NCI-H2081 treated with DMSO at 0.1 percent for 48 hours (cell line): Measurements from ENCODE around the gene UGT2A1.

ENCODE experiments used
- DNase-seq: peaks from one replicate; lab custom pipeline; 2025; lab: John Stamatoyannopoulos, UW

UGT2A1 gene

DNA sequence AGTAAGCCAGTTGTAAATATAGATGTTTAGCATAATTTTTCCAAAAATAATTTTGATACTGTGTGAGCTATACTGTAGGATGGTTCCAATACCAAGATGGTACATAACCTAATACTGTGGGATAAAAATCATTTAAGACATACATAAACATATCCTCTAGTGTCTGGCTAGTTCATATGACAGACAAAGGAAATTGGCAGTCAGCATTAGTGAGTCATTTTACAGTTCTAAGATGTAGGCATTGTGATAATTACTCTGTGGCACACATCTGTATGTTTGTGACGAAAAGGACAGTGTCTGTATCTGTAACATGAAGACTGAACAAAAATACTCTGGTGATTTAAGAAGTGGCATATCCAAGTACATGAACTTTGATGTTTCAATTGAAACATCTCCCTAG, 63.2 kb downstream of the UGT2A1 start:
- DNase-seq, result no peak

DNA sequence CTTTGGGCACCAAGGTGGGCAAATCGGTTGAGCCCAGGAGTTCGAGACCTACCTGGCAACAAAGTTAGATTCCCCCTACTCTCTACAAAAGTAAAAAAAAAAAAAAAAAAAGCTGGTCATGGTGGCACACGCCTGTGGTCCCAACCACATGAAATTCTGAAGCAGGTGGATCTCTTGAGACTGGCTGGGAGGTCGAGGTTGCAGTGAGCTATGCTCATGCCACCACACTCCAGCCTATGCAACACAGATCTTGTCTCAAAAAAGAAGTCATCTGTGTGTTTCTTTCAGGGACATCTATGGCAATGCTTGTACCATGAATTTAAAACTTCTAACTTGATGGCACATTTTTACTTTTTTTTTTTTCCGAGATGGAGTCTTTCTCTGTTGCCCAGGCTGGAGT, 68.9 kb downstream of the UGT2A1 start:
- no peak for DNase-seq

DNA sequence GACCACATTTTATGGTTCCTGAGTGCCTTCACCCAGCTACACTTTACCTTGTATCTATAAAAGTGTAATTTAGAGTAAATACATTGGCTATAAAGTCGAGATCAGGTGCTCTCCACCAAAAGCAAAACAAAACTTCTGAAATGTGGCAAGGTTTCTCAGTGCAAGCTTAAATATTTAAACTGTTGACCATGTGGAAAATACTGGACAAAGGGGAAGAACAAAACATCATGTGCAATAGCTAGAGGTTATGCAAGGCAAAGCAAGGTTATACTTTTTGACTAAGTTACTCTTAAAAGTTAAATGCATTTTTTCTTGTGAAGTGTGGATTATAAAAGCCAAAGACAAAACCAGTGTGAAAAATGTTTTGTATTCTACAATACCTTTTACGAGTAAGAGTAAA, 69.5 kb downstream of the UGT2A1 start:
- DNase-seq, result no peak

DNA sequence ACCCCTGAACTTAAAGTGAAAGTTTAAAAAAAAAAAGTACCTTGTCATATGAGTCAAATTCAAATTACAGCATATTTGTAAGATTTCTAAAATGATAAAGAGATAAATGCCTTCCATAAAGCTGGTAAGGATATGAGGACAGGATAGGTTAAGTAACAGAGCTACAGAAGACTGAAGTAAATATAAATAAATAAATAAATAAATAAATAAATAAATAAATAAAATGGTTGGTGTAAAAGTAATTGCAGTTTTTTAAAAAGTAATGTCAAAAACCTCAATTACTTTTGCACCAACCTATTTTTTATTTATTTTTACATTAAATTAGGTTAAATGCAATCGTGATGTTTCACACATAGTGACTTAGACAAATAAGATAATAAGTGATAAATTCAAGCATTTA, 75.8 kb downstream of the UGT2A1 start:
- no peak for DNase-seq

DNA sequence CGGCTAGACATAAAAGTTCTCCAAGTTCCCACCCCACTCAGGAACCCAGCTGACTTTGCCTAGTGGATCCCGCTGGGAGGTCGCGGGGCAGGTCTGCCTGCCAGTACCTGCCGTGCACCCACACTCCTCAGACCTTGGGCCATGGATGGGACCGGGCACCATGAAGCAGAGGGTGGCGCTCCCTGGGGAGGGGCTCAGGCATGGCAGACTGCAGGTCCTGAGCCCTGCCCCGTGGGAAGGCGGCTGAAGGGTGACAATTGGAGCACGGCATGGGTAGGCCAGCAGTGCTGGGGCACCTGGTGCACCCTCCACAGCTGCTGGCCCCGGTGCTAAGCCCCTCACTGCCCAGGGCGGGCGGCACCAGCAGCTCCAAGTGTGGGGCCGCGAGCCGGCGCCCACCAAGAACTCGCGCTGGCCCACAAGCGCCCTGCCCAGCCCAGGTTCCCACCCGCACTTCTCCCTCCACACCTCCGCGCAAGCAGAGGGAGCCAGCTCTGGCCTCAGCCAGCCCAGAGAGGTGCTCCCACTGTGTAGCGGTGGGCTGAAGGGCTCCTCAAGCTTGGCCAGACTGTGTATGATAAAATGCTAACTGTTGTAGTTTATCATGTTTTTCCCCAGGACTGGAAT, 76.7 kb downstream of the UGT2A1 start:
- DNase-seq, result no peak

DNA sequence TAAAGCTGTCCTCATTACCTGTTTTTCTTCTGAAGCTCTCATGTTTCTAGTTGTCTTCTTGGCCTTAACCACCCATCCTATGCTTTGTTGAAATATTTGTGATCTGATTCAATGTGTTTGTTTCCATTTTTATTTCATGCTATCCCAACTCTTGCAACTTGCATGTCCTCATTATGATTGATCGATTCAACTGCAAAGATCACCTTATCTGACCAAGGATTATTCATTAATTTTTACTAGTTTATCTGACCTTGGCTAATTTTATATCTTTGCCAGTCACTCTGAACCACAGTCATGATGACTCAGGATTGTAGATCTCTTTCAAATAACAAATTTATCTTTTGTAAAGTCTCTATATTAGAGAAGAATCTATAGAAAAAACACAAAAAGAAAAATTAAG, 84.3 kb downstream of the UGT2A1 start:
- DNase-seq, result no peak

DNA sequence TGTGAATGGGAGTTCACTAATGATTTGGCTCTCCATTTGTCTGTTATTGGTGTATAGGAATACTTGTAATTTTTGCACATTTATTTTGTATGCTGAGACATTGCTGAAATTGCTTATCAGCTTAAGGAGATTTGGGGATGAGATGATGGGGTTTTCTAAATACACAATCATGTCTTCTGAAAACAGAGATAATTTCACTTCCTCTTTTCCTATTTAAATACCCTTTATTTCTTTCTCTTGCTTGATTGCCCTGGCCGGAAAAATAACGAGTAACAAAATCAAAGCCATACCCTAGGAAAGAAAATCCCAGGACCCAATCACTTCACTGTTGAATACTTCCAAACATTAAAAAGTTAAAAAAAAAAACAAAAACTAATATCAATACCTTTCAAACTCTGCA, 89.6 kb downstream of the UGT2A1 start:
- no peak for DNase-seq

DNA sequence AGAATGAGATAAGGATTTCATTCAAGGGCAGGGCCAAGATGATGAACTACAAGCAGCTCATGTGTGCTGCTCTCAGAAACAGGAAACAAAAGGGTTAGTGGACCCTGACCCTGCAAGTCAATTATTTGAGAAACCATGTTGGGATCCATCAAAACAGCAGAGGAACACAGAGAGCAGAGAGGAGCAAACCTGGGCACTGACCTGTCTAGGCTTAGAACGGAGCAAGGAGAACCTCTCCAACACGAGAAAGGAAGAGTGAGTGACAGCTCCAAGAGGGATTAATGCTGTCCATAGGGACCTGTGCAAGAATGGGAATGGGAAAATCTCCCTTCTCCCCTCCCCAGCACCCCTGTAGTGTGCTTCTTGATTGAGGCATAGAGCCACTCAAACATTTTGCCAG, 103.4 kb downstream of the UGT2A1 start:
- DNase-seq, result no peak

DNA sequence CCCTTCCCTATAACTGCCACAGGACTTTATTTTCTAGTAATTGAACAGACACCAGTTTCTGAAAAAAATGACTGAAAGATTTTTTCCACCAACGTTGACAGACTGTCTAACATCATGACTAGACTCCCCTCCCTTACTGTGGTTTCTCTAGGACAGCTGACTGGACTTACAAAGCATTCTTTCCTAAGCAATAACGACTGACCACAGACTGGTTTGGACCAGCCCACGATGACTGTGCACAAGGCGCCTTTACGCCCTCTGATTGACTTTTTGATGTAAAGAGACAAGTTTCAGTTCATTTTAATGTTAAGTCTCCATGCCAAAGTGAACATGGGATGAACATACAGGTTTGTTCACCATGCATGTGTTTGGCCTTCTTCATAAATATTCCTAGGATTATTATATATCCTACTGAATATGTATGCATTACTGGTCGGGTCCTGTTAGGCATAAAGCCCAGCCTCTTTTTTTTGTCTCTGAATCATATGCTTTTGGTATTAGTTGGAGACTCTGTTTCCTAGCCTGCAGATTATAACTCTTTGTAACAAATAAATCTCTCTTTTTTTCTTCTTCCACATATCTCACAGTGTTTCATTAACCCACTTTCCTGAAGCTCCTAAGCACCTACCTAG, 106.8 kb downstream of the UGT2A1 start:
- DNase-seq, result no peak
